Transverse colon (tissue), 4 donors: Measurements from ENCODE around the gene DDX47. TPM values are rescaled to one million over a fixed set of nuclear protein-coding genes. Genes with fewer than 3 reads are reported as not detected.
"Not testable (repeated sequence)": the region's sequence is repeated elsewhere in the genome, so short reads cannot be mapped to it uniquely, and the experiment has no call there.

Experiments used
- DNase-seq: peaks from one replicate; pipeline ENCODE4 v3.0.0-alpha.2; 2019
- H3K27ac ChIP-seq, 4 donors: fragments of 200-600 bp; sonication (generic); 2 replicates each; pipeline ENCODE4 v1.5.1; 2016 to 2018; ENCODE audit warnings: inconsistent platforms in 4 of 4
- H3K27me3 ChIP-seq: fragments of 200-600 bp; sonication (generic); 2 replicates; pipeline ENCODE4 v1.5.1; 2017; ENCODE audit warnings: inconsistent platforms
- H3K36me3 ChIP-seq, 4 donors: fragments of 200-600 bp; sonication (generic); 2 replicates each; pipeline ENCODE4 v1.5.1; 2017 to 2019; ENCODE audit warnings: inconsistent platforms in 4 of 4
- H3K4me1 ChIP-seq, 4 donors: fragments of 200-600 bp; sonication (generic); 2 replicates each; pipeline ENCODE4 v1.5.1; 2017 to 2020; ENCODE audit warnings: inconsistent platforms in 4 of 4
- H3K4me3 ChIP-seq, 4 donors: fragments of 200-600 bp; sonication (generic); 1 replicate in 1 of 4; 2 replicates in 3 of 4; pipeline versions ENCODE4 v1.5.1 to v1.6.1; 2017 to 2019; ENCODE audit warnings: inconsistent platforms in 4 of 4
- H3K9me3 ChIP-seq, 2 donors: fragments of 200-600 bp; sonication (generic); 2 replicates each; pipeline ENCODE4 v1.5.1; 2017 to 2019; ENCODE audit warnings: inconsistent platforms in 2 of 2
- EP300 ChIP-seq: sonication (generic); formaldehyde crosslinking; IDR thresholded peaks from one replicate; pipeline ENCODE4 v1.6.1; 2017; ENCODE audit warnings: antibody characterized with exemption, low read depth
- POLR2A ChIP-seq: fragments of 450-650 bp; IDR thresholded peaks from one replicate; pipeline ENCODE4 v1.6.1; 2016; ENCODE audit warnings: antibody characterized with exemption, mild to moderate bottlenecking, moderate library complexity
- POLR2AphosphoS5 ChIP-seq, 3 donors: sonication (generic); formaldehyde crosslinking; IDR thresholded peaks; one replicate each; pipeline ENCODE4 v1.6.1; 2016; ENCODE audit warnings: antibody characterized with exemption in 3 of 3
- WGBS, 2 donors: methylation state at CpG; one replicate each; pipeline ENCODE4 v1.1.5; 2018; ENCODE audit warnings: low coverage in 1 of 2; 5-methylcytosine and 5-hydroxymethylcytosine counted together
- in situ Hi-C, 4 donors: fragments of 200-750 bp; cut with MboI; loops; one replicate each; pipeline versions ENCODE4 v1.15.0 to v1.15.1; 2017; ENCODE audit warnings: low sequenced_read_pairs in 3 of 4, low pct_ligation_motif_present in 1 of 4, low pct_unique_long_range_greater_than_20kb in 1 of 4
- intact Hi-C: fragments of 100-400 bp; cut with DNase I; formaldehyde crosslinking; loops from one replicate; pipeline ENCODE4 v1.15.1; 2023; ENCODE audit warnings: low total_unique reads
- total RNA-seq, 4 donors: library from RNA; depleted of rRNA; stranded (reverse); fragments of >200 nt; gene quantifications; one replicate each; pipeline ENCODE4 v1.1.0, GENCODE V29; 2016
- TF ChIP-seq, protein P1 (sequence below), 5 experiments: fragments of 200-600 bp in 3 of 5; fragments of 450-650 bp in 2 of 5; sonication (generic) in 3 of 5; IDR thresholded peaks; 1 replicate in 2 of 5; 2 replicates in 3 of 5; pipeline ENCODE4 v1.5.1; 2016 to 2017; ENCODE audit warnings: antibody characterized with exemption in 5 of 5, inconsistent platforms in 3 of 5, mild to moderate bottlenecking in 2 of 5, moderate library complexity in 1 of 5

The DDX47 gene
- total RNA-seq, 4 donors from 2014 or later = 22.1 to 47.8 (median 31.8) TPM

GRCh38 chr12:12872934-12873275, 59.8 kb downstream of the DDX47 start:
- H3K36me3 ChIP-seq = no peaks in the 10 kb centered on the region

DNA sequence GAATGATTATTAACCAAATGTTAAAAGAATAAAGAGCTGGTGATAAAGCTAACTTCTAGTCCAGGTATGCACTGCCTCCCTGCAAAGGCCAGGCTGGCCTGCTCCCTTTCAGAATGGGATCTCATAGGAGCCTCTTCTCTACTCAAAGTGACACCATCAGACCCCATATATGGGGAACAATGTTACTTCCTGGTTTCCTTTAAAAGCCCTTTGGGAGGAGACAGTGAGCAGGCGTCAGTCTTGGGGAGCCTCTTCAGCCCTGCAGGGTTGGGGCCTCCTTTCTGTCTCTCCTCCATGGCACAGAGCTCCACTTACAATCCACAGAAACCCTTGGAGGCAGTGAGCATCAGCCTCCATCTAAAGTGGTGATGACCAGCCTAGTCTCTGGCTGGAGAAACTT, 60.9 kb downstream of the DDX47 start:
- Histone ChIP-seq H3K27ac (peak overlapping the region in 2 of 4 donors; percentile 50 to 73), H3K36me3 (no peaks in the 10 kb centered on the region), H3K9me3 (no peaks in the 10 kb centered on the region), H3K27me3 (no peaks in the 10 kb centered on the region), H3K4me3 (no peak overlapping the region), H3K4me1 (peaks cover 6 to 59% (median 31%) of the 10 kb centered on the region in 4 donors)
- in situ Hi-C loops = no loop called here
- TF ChIP-seq POLR2AphosphoS5 (IDR thresholded peaks at IDR 0.05) = no peak
- no peak for TF ChIP-seq EP300
- no peak for TF ChIP-seq POLR2A
- TF ChIP-seq, protein P1, sequence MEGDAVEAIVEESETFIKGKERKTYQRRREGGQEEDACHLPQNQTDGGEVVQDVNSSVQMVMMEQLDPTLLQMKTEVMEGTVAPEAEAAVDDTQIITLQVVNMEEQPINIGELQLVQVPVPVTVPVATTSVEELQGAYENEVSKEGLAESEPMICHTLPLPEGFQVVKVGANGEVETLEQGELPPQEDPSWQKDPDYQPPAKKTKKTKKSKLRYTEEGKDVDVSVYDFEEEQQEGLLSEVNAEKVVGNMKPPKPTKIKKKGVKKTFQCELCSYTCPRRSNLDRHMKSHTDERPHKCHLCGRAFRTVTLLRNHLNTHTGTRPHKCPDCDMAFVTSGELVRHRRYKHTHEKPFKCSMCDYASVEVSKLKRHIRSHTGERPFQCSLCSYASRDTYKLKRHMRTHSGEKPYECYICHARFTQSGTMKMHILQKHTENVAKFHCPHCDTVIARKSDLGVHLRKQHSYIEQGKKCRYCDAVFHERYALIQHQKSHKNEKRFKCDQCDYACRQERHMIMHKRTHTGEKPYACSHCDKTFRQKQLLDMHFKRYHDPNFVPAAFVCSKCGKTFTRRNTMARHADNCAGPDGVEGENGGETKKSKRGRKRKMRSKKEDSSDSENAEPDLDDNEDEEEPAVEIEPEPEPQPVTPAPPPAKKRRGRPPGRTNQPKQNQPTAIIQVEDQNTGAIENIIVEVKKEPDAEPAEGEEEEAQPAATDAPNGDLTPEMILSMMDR (IDR thresholded peaks at IDR 0.05) = no peak
- WGBS, 2 donors = 56% methylated on average over 1 of the region's 1 CpG; no CpG with 5 or more reads in 1 of the 2 donors
- no peak for DNase-seq
- intact Hi-C loops = no loop called here

More at GRCh38 chr12:12872934-12873275, 59.8 kb downstream of the DDX47 start:
- TF ChIP-seq EP300 (no peak), POLR2A (no peak), POLR2AphosphoS5 (IDR thresholded peaks at IDR 0.05) (no peak)
- TF ChIP-seq, protein P1 (IDR thresholded peaks at IDR 0.05) = no peak
- in situ Hi-C loops (no loop called here), intact Hi-C loops (no loop called here)
- no peaks in the 10 kb centered on the region for H3K27me3 ChIP-seq
- peaks cover 6 to 49% (median 23%) of the 10 kb centered on the region in 4 donors for H3K4me1 ChIP-seq
- peak overlapping the region; percentile 55 to 73 (median 72) for H3K27ac ChIP-seq
- H3K9me3 ChIP-seq = no peaks in the 10 kb centered on the region
- H3K4me3 ChIP-seq = no peak overlapping the region
- no peak for DNase-seq
- 64% methylated on average over 2 of the region's 2 CpGs; no CpG with 5 or more reads in 1 of the 2 donors for WGBS, 2 donors

GRCh38 chr12:12875301-12875700, 62.2 kb downstream of the DDX47 start:
- H3K27me3 ChIP-seq, DNase-seq, in situ Hi-C loops, H3K9me3 ChIP-seq, H3K4me3 ChIP-seq, intact Hi-C loops, H3K36me3 ChIP-seq: not testable (repeated sequence)
- H3K4me1 ChIP-seq = peaks cover 6 to 64% (median 32%) of the 10 kb centered on the region in 4 donors
- peak overlapping the region; percentile 20 to 62 (median 54) for H3K27ac ChIP-seq
- WGBS, 2 donors = 60 to 80% methylated on average over 1 to 10 of the region's 10 CpGs

DNA sequence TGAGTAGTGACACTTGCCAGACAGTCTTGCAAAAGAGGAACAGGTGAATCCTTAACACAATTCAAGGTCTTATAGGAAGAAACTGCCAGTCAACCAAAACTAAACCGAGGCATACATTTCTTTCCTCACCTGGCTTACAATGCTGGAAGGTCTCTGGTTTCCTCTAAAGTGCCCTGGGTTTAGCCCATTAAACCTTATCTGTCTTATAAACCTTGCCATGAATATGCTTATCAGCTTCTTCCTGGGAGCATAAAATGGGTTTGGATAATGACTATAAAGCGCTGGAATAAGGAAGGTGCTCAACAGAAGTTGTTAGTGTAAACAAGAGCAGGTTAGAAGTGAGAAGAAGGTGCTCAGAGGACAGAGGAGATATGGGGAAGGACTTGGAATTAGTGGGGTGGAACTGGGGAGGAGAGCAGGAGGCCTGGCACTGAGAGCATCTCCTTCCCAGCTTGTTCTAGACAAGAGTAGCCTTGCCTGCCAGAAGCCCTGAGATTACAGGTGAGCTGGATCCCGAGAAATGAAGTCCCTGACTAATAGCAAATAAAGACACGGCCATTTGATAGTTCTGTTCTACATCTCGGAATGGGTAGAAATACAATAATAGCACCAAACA, 64.1 kb downstream of the DDX47 start:
- in situ Hi-C loops = no loop called here
- H3K27ac ChIP-seq = peak overlapping the region; percentile 71 to 82 (median 77)
- intact Hi-C loops = no loop called here
- no peaks in the 10 kb centered on the region for H3K36me3 ChIP-seq
- H3K27me3 ChIP-seq = no peaks in the 10 kb centered on the region
- TF ChIP-seq POLR2A = peak; percentile 70
- TF ChIP-seq EP300 = no peak
- TF ChIP-seq, protein P1 (IDR thresholded peaks at IDR 0.05) = no peak
- TF ChIP-seq POLR2AphosphoS5 (IDR thresholded peaks at IDR 0.05) = peak; percentile 40 to 78 (median 69)
- peak overlapping the region in 1 of 4 donors; percentile 35 for H3K4me3 ChIP-seq
- no peaks in the 10 kb centered on the region for H3K9me3 ChIP-seq
- no peak for DNase-seq
- WGBS, 2 donors = 59 to 75% methylated on average over 1 to 5 of the region's 5 CpGs
- H3K4me1 ChIP-seq = peaks cover 0 to 75% (median 33%) of the 10 kb centered on the region in 4 donors
